Neural crest cell (in vitro differentiated cells): ENCODE results near the gene MICU1. TPM values are rescaled to one million over a fixed set of nuclear protein-coding genes. Genes with fewer than 3 reads are reported as not detected.

Source experiments
- DNase-seq: peaks from one replicate; pipeline ENCODE4 v3.0.0; 2021; ENCODE audit warnings: low read depth, mixed read lengths, low spot score
- H3K27ac Mint-ChIP-seq: one replicate; pipeline ENCODE4 v1.8.0; 2021; ENCODE audit warnings: mild to moderate bottlenecking, mixed read lengths; ENCODE audit not compliant: unreplicated experiment
- H3K27me3 Mint-ChIP-seq: 2 replicates; pipeline ENCODE4 v1.8.0; 2021; ENCODE audit warnings: low read depth, mild to moderate bottlenecking, mixed read lengths
- H3K36me3 Mint-ChIP-seq: 2 replicates; pipeline ENCODE4 v1.8.0; 2021; ENCODE audit warnings: low read depth, mild to moderate bottlenecking, mixed read lengths
- H3K4me1 Mint-ChIP-seq: 2 replicates; pipeline ENCODE4 v1.8.0; 2021; ENCODE audit warnings: mixed read lengths
- H3K4me3 Mint-ChIP-seq: one replicate; pipeline ENCODE4 v1.8.0; 2021; ENCODE audit warnings: mild to moderate bottlenecking, mixed read lengths
- H3K9me3 Mint-ChIP-seq: 2 replicates; pipeline ENCODE4 v1.8.0; 2021; ENCODE audit warnings: mixed read lengths
- CTCF ChIP-seq: fragments of 200-600 bp; sonication (generic); conservative IDR thresholded peaks from 2 replicates; pipeline ENCODE4 v1.5.0; 2021; ENCODE audit warnings: antibody characterized with exemption, mild to moderate bottlenecking
- total RNA-seq: library from RNA; stranded (reverse); gene quantifications from 2 replicates; pipeline ENCODE4 v1.2.1, GENCODE V29; 2021

The MICU1 gene
- total RNA-seq, 1 donor from 2014 or later = 34.1 TPM

GRCh38 chr10:72642318-72642717 is 16.4 kb upstream of the MICU1 start:
- no peak for TF ChIP-seq CTCF
- H3K4me1 Mint-ChIP-seq = no peaks in the 10 kb centered on the region
- DNase-seq = no peak
- no peaks in the 10 kb centered on the region for H3K9me3 Mint-ChIP-seq
- no peak overlapping the region for H3K27ac Mint-ChIP-seq
- H3K36me3 Mint-ChIP-seq = no peaks in the 10 kb centered on the region
- no peak overlapping the region for H3K4me3 Mint-ChIP-seq
- H3K27me3 Mint-ChIP-seq = no peaks in the 10 kb centered on the region

GRCh38 chr10:72639441-72639873 is 13.6 kb upstream of the MICU1 start:
- Mint-ChIP-seq H3K4me1 (no peaks in the 10 kb centered on the region), H3K9me3 (no peaks in the 10 kb centered on the region), H3K4me3 (no peak overlapping the region), H3K27me3 (no peaks in the 10 kb centered on the region), H3K27ac (no peak overlapping the region), H3K36me3 (no peaks in the 10 kb centered on the region)
- TF ChIP-seq CTCF = no peak
- DNase-seq = no peak

GRCh38 chr10:72638586-72639440 is 12.9 kb upstream of the MICU1 start:
- Mint-ChIP-seq H3K36me3 (no peaks in the 10 kb centered on the region), H3K4me3 (no peak overlapping the region), H3K4me1 (no peaks in the 10 kb centered on the region), H3K9me3 (no peaks in the 10 kb centered on the region), H3K27me3 (no peaks in the 10 kb centered on the region), H3K27ac (no peak overlapping the region)
- TF ChIP-seq CTCF = no peak
- DNase-seq = no peak

GRCh38 chr10:72637398-72637857 is 11.5 kb upstream of the MICU1 start:
- Mint-ChIP-seq H3K27ac (no peak overlapping the region), H3K36me3 (no peaks in the 10 kb centered on the region), H3K9me3 (no peaks in the 10 kb centered on the region), H3K4me1 (no peaks in the 10 kb centered on the region), H3K27me3 (no peaks in the 10 kb centered on the region), H3K4me3 (no peak overlapping the region)
- DNase-seq = no peak
- no peak for TF ChIP-seq CTCF

- no peak for TF ChIP-seq CTCF
- Mint-ChIP-seq H3K27me3 (no peaks in the 10 kb centered on the region), H3K9me3 (no peaks in the 10 kb centered on the region), H3K4me3 (peak overlapping the region; percentile 41), H3K27ac (no peak overlapping the region), H3K36me3 (no peaks in the 10 kb centered on the region), H3K4me1 (peaks cover 16% of the 10 kb centered on the region)
- DNase-seq = no peak
Observed at GRCh38 chr10:72630144-72630543, 4.3 kb upstream of the MICU1 start.
